ENCODE results near the gene HOXB5.

HOXB5 gene

GRCh38 chr17:48593126-48593829 lies at the start of gene HOXB5:
Gene HOXB5 (minus strand): TSS chr17:48593779. CDS start chr17:48593682, 97 bp downstream.
- in situ Hi-C loops (cut with HindIII; ENCODE audit: low sequenced_read_pairs) = no loop called here

- in situ Hi-C loops (cut with HindIII; ENCODE audit: low sequenced_read_pairs) = loop anchor here (5.0 kb wide), 1 partner anchor 94 kb away; no protein-coding TSS in a partner anchor
Measured at GRCh38 chr17:48642843-48643696, 49.5 kb upstream of the HOXB5 start.

GRCh38 chr17:48642059-48642842 lies 48.7 kb upstream of the HOXB5 start:
- in situ Hi-C loops (cut with HindIII; ENCODE audit: low sequenced_read_pairs) = loop anchor here (5.0 kb wide), 1 partner anchor 95 kb away; no protein-coding TSS in a partner anchor

GRCh38 chr17:48641541-48642058 lies 48.0 kb upstream of the HOXB5 start:
- in situ Hi-C loops (cut with HindIII; ENCODE audit: low sequenced_read_pairs) = loop anchor here (5.0 kb wide), 1 partner anchor 96 kb away; no protein-coding TSS in a partner anchor

GRCh38 chr17:48640858-48641180 lies 47.2 kb upstream of the HOXB5 start:
- in situ Hi-C loops (cut with HindIII; ENCODE audit: low sequenced_read_pairs) = loop anchor here (5.0 kb wide), 1 partner anchor 96 kb away; no protein-coding TSS in a partner anchor

- in situ Hi-C loops (cut with HindIII; ENCODE audit: low sequenced_read_pairs) = loop anchor here (5.0 kb wide), 1 partner anchor 97 kb away; no protein-coding TSS in a partner anchor
Measured at GRCh38 chr17:48639982-48640857, 46.6 kb upstream of the HOXB5 start.

- in situ Hi-C loops (cut with HindIII; ENCODE audit: low sequenced_read_pairs) = no loop called here
Measured at GRCh38 chr17:48639136-48639535, 45.6 kb upstream of the HOXB5 start.

- in situ Hi-C loops (cut with HindIII; ENCODE audit: low sequenced_read_pairs) = no loop called here
Measured at GRCh38 chr17:48637323-48638260, 44.0 kb upstream of the HOXB5 start.

- in situ Hi-C loops (cut with HindIII; ENCODE audit: low sequenced_read_pairs) = no loop called here
Measured at GRCh38 chr17:48636177-48637018, 42.8 kb upstream of the HOXB5 start.

- in situ Hi-C loops (cut with HindIII; ENCODE audit: low sequenced_read_pairs) = no loop called here
Measured at GRCh38 chr17:48634493-48635208, 41.1 kb upstream of the HOXB5 start.

- in situ Hi-C loops (cut with HindIII; ENCODE audit: low sequenced_read_pairs) = no loop called here
Measured at GRCh38 chr17:48633266-48633677, 39.7 kb upstream of the HOXB5 start.

GRCh38 chr17:48632579-48633265 lies 39.1 kb upstream of the HOXB5 start:
- in situ Hi-C loops (cut with HindIII; ENCODE audit: low sequenced_read_pairs) = no loop called here

- in situ Hi-C loops (cut with HindIII; ENCODE audit: low sequenced_read_pairs) = no loop called here
Measured at GRCh38 chr17:48631693-48632578, 38.4 kb upstream of the HOXB5 start.

- in situ Hi-C loops (cut with HindIII; ENCODE audit: low sequenced_read_pairs) = no loop called here
Measured at GRCh38 chr17:48630925-48631692, 37.5 kb upstream of the HOXB5 start.
